CD14-positive monocyte (primary cell): Measurements from ENCODE around the gene USE1. TPM values are rescaled to one million over a fixed set of nuclear protein-coding genes. Genes with fewer than 3 reads are reported as not detected.

Source experiments
- DNase-seq, 3 donors: peaks; one replicate each; pipeline ENCODE4 v3.0.0-alpha.2; 2011 to 2022
- H2AFZ ChIP-seq: 2 replicates; pipeline ENCODE4 v1.6.0; 2012; ENCODE audit warnings: mild to moderate bottlenecking, low read depth, low read length, inconsistent platforms; ENCODE audit not compliant: insufficient read depth, poor library complexity, severe bottlenecking
- H3K27ac ChIP-seq, 2 donors: 1 replicate in 1 of 2; 2 replicates in 1 of 2; pipeline ENCODE4 v1.5.1; 2012 to 2013; ENCODE audit warnings: low read length in 2 of 2, control low read depth in 1 of 2, inconsistent platforms in 1 of 2, low read depth in 1 of 2, mild to moderate bottlenecking in 1 of 2
- H3K27me3 ChIP-seq, 2 donors: one replicate each; pipeline versions ENCODE4 v1.6.0 to v1.6.1; 2011 to 2013; ENCODE audit warnings: low read length in 2 of 2; ENCODE audit not compliant: control insufficient read depth in 2 of 2, insufficient read depth in 2 of 2
- H3K36me3 ChIP-seq, 2 donors: replicated peaks in 1 of 2; 1 replicate in 1 of 2; 2 replicates in 1 of 2; pipeline versions ENCODE4 v1.5.1 to v1.6.1; 2012 to 2013; ENCODE audit warnings: low read length in 2 of 2, control low read depth in 1 of 2, inconsistent platforms in 1 of 2, mild to moderate bottlenecking in 1 of 2; ENCODE audit not compliant: insufficient read depth in 2 of 2, control insufficient read depth in 1 of 2
- H3K4me1 ChIP-seq, 2 donors: 1 replicate in 1 of 2; 2 replicates in 1 of 2; pipeline versions ENCODE4 v1.5.1 to v1.6.1; 2012 to 2013; ENCODE audit warnings: low read length in 2 of 2, control low read depth in 1 of 2, inconsistent platforms in 1 of 2, mild to moderate bottlenecking in 1 of 2, moderate library complexity in 1 of 2; ENCODE audit not compliant: insufficient read depth in 2 of 2, control insufficient read depth in 1 of 2
- H3K4me2 ChIP-seq: replicated peaks from 2 replicates; pipeline ENCODE3; 2012; ENCODE audit warnings: low read length, moderate library complexity, mild to moderate bottlenecking; ENCODE audit not compliant: poor library complexity, severe bottlenecking; ENCODE audit errors: extremely low read depth
- H3K4me3 ChIP-seq, 3 experiments: fragments of 200-600 bp in 1 of 3; sonication (generic) in 1 of 3; replicated peaks in 1 of 3; 1 replicate in 2 of 3; 2 replicates in 1 of 3; pipeline ENCODE4 v1.5.1; 2011 to 2013; ENCODE audit warnings: low read length in 3 of 3, mild to moderate bottlenecking in 3 of 3, control low read depth in 2 of 3, low read depth in 2 of 3, inconsistent platforms in 1 of 3, moderate library complexity in 1 of 3
- H3K79me2 ChIP-seq: 2 replicates; pipeline ENCODE4 v1.6.0; 2012; ENCODE audit warnings: mild to moderate bottlenecking, control low read depth, inconsistent platforms, low read length, moderate library complexity; ENCODE audit not compliant: insufficient read depth
- H3K9ac ChIP-seq: 2 replicates; pipeline ENCODE4 v1.6.0; 2017; ENCODE audit warnings: low read length, mild to moderate bottlenecking; ENCODE audit not compliant: insufficient read depth, poor library complexity, severe bottlenecking
- H3K9me3 ChIP-seq, 2 donors: replicated peaks in 1 of 2; 1 replicate in 1 of 2; 2 replicates in 1 of 2; pipeline versions ENCODE4 v1.5.1 to v1.6.1; 2012 to 2013; ENCODE audit warnings: low read length in 2 of 2, control low read depth in 1 of 2; ENCODE audit not compliant: control insufficient read depth in 1 of 2, insufficient read depth in 1 of 2
- H4K20me1 ChIP-seq: 2 replicates; pipeline ENCODE4 v1.6.0; 2012; ENCODE audit warnings: mild to moderate bottlenecking, low read length, control low read depth, moderate library complexity; ENCODE audit not compliant: insufficient read depth
- H3K27ac Mint-ChIP-seq, 7 donors: one replicate each; pipeline ENCODE4 v1.8.0; 2020; ENCODE audit warnings: mild to moderate bottlenecking in 7 of 7, mixed read lengths in 7 of 7, moderate library complexity in 6 of 7, inconsistent platforms in 2 of 7
- H3K27me3 Mint-ChIP-seq, 3 donors: one replicate each; pipeline ENCODE4 v1.8.0; 2021 to 2022; ENCODE audit warnings: low read depth in 3 of 3, mild to moderate bottlenecking in 3 of 3, mixed read lengths in 3 of 3, moderate library complexity in 3 of 3, inconsistent platforms in 1 of 3
- H3K36me3 Mint-ChIP-seq, 2 donors: one replicate each; pipeline ENCODE4 v1.8.0; 2020; ENCODE audit warnings: mixed read lengths in 2 of 2, inconsistent platforms in 1 of 2, mild to moderate bottlenecking in 1 of 2
- H3K4me1 Mint-ChIP-seq: one replicate; pipeline ENCODE4 v1.8.0; 2020; ENCODE audit warnings: mild to moderate bottlenecking, mixed read lengths
- H3K4me3 Mint-ChIP-seq, 2 donors: one replicate each; pipeline ENCODE4 v1.8.0; 2020; ENCODE audit warnings: mild to moderate bottlenecking in 2 of 2, mixed read lengths in 2 of 2, moderate library complexity in 1 of 2
- H3K9me3 Mint-ChIP-seq, 7 donors: one replicate each; pipeline ENCODE4 v1.8.0; 2020 to 2022; ENCODE audit warnings: mixed read lengths in 7 of 7, mild to moderate bottlenecking in 6 of 7, moderate library complexity in 6 of 7, inconsistent platforms in 2 of 7
- WGBS: methylation state at CpG from one replicate; pipeline ENCODE4 v1.1.5; 2013; ENCODE audit warnings: missing lambda C conversion rate; ENCODE audit not compliant: insufficient coverage; 5-methylcytosine and 5-hydroxymethylcytosine counted together
- intact Hi-C, 2 donors: fragments of 100-400 bp; cut with micrococcal nuclease; formaldehyde crosslinking; loops; one replicate each; pipeline versions ENCODE4 v1.15.0 to v1.15.1; 2023
- polyA plus RNA-seq, 3 donors: library from polyadenylated mRNA; depleted of rRNA in 1 of 3; unstranded in 2 of 3; stranded (reverse) in 1 of 3; fragments of 300-500 nt in 2 of 3; fragments of >200 nt in 1 of 3; fragmentation: Illumina TruSeq in 2 of 3; gene quantifications; 1 replicate in 2 of 3; 2 replicates in 1 of 3; pipeline ENCODE4 v1.2.3, GENCODE V29; 2012 to 2021
- TF ChIP-seq, protein P1 (sequence below): fragments of 200-600 bp; IDR thresholded peaks from one replicate; pipeline ENCODE4 v1.8.0; 2022; ENCODE audit warnings: antibody characterized with exemption, mild to moderate bottlenecking

The USE1 gene
- polyA plus RNA-seq, 3 donors = 26.5 to 39.8 (median 29.7) TPM

DNA sequence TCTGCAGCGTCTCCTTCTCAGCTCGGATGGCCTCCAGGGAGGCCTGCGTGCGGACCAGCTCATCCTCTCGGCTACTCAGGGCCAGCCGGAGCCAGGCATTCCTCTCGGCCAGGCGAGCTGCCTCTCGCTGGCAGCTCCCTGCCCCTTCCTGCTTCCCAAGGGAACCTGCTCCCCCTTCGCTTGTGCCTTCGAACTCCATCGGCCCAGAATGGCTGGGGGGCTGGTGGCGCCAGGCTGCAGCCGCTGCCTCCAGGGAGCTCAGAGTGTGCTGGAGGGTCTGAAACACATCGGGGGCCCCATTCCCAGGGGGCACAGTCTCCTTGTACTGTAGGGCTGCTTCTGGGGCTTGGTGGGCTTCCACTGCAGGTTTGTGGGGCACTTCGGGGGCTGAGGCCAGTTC is 47.4 kb downstream of the USE1 start:
- no peak overlapping the region for H3K4me3 Mint-ChIP-seq
- WGBS = 88% methylated on average over 16 of the region's 16 CpGs

DNA sequence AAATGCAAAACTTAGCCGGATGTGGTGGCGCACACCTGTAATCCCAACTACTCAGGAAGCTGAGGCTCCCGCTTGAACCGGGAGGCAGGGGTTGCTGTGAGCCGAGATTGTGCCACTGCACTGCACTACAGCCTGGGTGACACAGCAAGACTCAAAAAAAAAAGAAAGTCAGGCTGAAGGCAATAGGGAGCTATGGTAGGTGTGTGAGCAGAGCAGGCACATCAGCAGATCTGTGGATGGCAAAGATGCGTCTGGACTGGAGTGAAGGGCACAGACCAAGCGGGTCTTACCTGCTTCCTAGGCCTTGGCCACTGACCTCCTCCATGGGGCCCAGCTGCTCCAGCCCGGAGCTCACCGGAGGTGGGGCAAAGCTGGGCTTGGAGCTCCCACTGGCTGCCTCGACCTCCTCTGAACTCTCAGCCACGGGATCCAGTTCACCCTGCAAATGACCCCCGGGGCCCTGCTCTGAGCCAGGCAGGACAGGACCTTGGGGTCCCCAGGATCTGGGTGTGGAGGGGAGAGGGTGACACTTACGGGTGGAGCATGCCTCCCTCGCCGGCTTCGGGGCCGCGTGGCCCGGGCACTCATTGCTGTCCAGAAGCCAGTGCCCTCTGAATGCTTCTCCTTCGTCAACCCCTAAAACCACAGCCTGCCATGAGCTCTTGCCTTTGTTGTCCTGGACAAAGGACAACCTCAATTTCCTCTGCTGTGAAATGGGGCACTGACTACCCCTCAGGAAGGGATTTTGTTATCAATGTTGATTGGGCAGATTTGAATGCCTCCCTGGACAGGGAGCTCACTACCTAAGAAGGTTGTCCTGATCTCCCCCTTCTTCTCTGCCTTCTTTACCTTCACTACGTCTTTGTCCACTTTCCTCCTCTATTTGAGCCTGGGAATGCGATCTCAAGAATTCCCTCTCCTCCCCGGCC is 48.8 kb downstream of the USE1 start:
- Mint-ChIP-seq H3K27me3 (peaks cover 2 to 5% (median 3%) of the 10 kb centered on the region in 3 donors), H3K4me3 (no peak overlapping the region), H3K27ac (peak overlapping the region in 1 of 7 donors; percentile 46), H3K4me1 (peaks cover 26% of the 10 kb centered on the region), H3K9me3 (peaks cover 0 to 3% (median 0%) of the 10 kb centered on the region in 7 donors), H3K36me3 (peaks cover 0 to 4% of the 10 kb centered on the region in 2 donors)
- H3K4me3 ChIP-seq = no peak overlapping the region
- H3K36me3 ChIP-seq = peaks cover 0 to 2% of the 10 kb centered on the region in 2 donors
- WGBS = 94% methylated on average over 17 of the region's 23 CpGs
- intact Hi-C loops = loop anchor here in 1 of 2 donors (10.0 kb wide), 1 partner anchor 591 kb away; the partner anchor contains the start of gene RPL18A
- no peak overlapping the region for H3K27ac ChIP-seq
- no peak overlapping the region for H3K9ac ChIP-seq
- H4K20me1 ChIP-seq = no peaks in the 10 kb centered on the region
- H2AFZ ChIP-seq = peak overlapping the region; percentile 29
- H3K27me3 ChIP-seq = no peaks in the 10 kb centered on the region
- H3K9me3 ChIP-seq = no peaks in the 10 kb centered on the region
- H3K4me2 ChIP-seq = no peak overlapping the region
- H3K4me1 ChIP-seq = peaks cover 16 to 17% of the 10 kb centered on the region in 2 donors
- TF ChIP-seq, protein P1, sequence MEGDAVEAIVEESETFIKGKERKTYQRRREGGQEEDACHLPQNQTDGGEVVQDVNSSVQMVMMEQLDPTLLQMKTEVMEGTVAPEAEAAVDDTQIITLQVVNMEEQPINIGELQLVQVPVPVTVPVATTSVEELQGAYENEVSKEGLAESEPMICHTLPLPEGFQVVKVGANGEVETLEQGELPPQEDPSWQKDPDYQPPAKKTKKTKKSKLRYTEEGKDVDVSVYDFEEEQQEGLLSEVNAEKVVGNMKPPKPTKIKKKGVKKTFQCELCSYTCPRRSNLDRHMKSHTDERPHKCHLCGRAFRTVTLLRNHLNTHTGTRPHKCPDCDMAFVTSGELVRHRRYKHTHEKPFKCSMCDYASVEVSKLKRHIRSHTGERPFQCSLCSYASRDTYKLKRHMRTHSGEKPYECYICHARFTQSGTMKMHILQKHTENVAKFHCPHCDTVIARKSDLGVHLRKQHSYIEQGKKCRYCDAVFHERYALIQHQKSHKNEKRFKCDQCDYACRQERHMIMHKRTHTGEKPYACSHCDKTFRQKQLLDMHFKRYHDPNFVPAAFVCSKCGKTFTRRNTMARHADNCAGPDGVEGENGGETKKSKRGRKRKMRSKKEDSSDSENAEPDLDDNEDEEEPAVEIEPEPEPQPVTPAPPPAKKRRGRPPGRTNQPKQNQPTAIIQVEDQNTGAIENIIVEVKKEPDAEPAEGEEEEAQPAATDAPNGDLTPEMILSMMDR = no peak
- no peak for DNase-seq
- peaks cover 15% of the 10 kb centered on the region for H3K79me2 ChIP-seq

More for the DNA sequence above, 47.4 kb downstream of the USE1 start:
- no peaks in the 10 kb centered on the region for H4K20me1 ChIP-seq
- H3K36me3 Mint-ChIP-seq = no peaks in the 10 kb centered on the region
- H3K9ac ChIP-seq = no peak overlapping the region
- DNase-seq = no peak
- H3K9me3 ChIP-seq = no peaks in the 10 kb centered on the region
- H3K4me1 Mint-ChIP-seq = peaks cover 20% of the 10 kb centered on the region
- H3K4me3 ChIP-seq = no peak overlapping the region
- peaks cover 7 to 8% of the 10 kb centered on the region in 2 donors for H3K4me1 ChIP-seq
- no peaks in the 10 kb centered on the region for H3K36me3 ChIP-seq
- TF ChIP-seq, protein P1 = no peak
- no peak overlapping the region for H2AFZ ChIP-seq
- peaks cover 3% of the 10 kb centered on the region for H3K79me2 ChIP-seq
- H3K27me3 ChIP-seq = no peaks in the 10 kb centered on the region
- H3K4me2 ChIP-seq = no peak overlapping the region
- H3K9me3 Mint-ChIP-seq = peaks cover 0 to 5% (median 0%) of the 10 kb centered on the region in 7 donors
- peaks cover 2 to 5% (median 3%) of the 10 kb centered on the region in 3 donors for H3K27me3 Mint-ChIP-seq
- no peak overlapping the region for H3K27ac ChIP-seq
- no peak overlapping the region for H3K27ac Mint-ChIP-seq
- intact Hi-C loops = loop anchor here in 1 of 2 donors (10.0 kb wide), 1 partner anchor 592 kb away; the partner anchor contains the start of gene RPL18A
